Anterior cingulate cortex (tissue), 58 donors: Measurements from ENCODE around the gene SMC1A.
"Not testable (repeated sequence)": the region's sequence is repeated elsewhere in the genome, so short reads cannot be mapped to it uniquely, and the experiment has no call there.

Experiments used
- DNase-seq, 58 donors: peaks; one replicate each; lab custom pipeline; 2025; lab: John Stamatoyannopoulos, UW

SMC1A gene

DNA sequence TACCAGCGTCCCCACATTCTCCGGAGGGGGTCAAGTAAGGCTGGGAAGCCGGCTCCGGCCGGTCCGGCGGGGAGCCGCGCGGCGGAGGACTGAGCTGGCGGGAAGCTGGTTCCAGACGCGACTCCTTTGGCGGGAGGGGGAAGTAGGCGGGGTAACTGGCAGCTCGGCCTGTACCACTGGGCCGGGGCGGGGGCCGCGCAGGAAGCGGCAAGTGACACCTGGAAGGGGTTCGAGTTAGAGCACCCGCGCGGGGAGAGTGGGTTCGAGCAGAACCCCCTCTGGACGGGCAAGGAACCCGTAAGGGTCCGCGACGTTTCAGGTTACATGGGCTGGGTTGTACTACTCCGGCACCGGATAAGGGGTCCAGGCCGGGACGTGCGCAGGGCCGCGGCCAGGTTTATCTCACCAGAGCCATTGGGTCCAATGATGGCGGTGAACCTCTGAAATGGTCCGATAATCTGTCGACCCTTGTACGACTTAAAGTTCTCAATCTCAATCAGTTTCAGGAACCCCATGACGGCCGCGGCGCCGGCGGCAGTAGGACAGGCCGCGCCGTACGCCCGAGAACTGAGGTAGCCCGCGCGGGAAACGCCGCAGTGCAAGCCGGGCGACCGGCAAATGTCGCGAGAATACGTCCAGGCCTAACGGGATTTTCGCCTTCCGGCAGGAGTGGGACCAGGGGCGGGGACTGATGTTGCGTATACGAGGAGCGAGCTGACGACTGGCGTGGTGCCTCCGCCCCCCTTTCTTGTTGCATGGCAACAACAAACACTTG, at the start of gene SMC1A:
SMC1A (minus strand) TSS at position 569 of the 775 bp plus-strand sequence; CDS start at position 515, 54 bp downstream.
- DNase-seq = peak; percentile 42 to 97 (median 90)

DNA sequence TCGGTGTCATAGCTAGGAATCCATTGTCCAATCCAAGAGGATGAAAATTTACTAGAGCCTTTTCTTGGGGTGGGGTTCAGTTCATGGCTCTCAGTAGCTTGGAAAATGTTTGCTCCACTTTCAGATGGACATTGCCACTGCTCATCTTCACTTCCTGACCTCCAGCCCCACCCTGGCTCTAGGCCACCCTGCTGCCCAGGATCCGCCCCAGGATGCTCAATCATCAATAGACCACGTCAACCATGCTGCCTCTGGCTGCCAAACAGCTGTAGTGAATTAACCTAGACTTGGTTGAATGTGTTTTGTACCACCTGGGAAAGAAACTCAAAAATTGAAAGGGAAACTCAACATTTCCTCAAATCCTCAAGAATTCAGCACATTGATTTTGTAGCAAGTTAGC, 48.9 kb upstream of the SMC1A start:
- no peak for DNase-seq

DNA sequence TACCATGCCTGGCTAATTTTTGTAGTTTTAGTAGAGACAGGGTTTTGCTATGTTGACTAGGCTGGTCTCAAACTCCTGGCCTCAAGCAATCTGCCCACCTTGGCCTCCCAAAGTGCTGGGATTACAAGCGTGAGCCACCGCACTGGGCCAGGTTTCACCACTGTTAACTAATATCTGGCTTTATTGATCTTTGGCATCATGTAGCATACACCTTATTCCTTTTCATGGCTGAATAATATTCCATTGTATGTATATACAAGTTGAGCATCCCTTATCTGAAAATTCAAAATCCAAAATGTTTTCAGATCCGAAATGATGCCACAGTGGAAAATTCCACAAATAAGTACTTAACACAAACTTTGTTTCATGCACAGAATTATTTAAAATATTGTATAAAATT, 46.2 kb upstream of the SMC1A start:
- DNase-seq = not testable (repeated sequence)

DNA sequence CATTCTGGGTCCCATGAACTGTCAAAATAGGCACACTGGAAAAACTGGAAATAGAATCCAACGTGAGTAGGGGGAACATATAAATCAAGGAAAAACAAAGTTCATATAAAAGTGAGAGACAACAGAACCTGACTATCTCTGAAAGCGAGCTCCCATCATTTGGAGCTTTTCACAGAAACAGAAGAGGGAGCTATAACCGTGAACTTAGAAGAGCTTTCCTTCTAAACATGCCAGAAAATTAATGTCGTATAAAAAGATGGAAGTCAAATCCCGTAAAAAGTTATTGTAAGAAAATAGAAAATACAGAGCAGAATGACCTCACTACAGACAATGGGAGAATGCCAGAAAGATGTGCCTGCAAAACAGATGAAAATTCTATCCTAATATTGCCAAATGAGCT, 35.6 kb upstream of the SMC1A start:
- DNase-seq = no peak

DNA sequence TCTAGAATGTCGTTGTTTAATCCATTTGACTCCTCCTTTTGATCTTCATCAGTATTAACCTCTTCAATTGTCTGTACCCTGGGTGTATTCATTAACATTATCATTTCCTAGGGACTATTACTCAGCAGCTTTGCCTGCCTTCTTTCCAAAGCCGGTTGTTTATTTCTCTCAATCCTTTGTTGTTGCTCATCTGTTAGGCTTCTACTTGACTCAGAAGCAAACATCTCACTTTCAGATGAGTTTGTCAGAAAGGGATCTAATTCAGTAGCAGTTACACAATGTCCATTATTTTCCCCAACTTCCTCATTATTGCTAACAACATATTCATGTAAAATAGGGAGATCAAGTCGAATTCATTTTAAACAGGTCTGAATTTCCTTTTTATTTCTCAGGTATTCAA, 33.8 kb upstream of the SMC1A start:
- no peak for DNase-seq

- no peak for DNase-seq
These were observed 30.4 kb upstream of the SMC1A start for GRCh38 chrX:53452812-53453211.

DNA sequence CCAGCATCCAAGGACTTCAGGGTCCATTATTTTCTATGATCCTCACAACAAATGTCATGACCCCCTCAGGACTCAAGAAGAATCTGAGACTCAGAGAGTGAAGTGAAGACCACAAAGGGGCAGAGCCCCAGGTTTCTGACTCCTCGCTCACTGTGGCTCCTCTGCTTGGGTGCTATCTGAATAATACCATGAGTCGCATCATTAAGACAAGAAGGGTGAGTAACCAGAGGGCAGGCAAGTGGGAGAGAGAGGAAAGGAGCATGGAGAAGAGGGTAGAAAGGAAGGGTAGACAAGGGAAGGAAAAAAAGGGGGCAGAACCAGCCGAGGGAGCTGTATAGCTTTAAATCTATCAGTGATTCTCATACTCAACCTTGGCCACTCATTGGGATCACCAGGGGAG, 27.2 kb upstream of the SMC1A start:
- DNase-seq = no peak

GRCh38 chrX:53447441-53447840, 25.0 kb upstream of the SMC1A start:
- no peak for DNase-seq

DNA sequence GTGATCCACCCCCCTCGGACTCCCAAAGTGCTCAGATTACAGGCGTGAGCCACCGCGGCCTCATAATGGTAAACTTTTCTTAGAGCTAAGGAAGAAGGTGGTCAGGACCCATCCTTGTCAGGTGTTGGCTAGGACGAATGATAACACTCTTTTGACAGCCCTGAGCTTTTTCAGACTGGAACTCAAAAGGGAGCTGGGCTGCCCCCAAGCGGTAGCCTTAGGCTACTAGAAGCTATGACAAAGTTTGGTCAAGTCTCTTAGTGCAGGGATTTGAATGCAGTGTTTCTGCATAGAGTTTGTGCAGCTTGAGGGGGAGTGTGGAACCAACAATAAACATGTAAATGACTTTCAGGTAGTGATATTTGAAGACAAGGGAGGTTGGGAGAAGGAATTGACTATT, 23.5 kb upstream of the SMC1A start:
- peak in 24 of 58 donors; percentile 0 to 19 (median 2) for DNase-seq

DNA sequence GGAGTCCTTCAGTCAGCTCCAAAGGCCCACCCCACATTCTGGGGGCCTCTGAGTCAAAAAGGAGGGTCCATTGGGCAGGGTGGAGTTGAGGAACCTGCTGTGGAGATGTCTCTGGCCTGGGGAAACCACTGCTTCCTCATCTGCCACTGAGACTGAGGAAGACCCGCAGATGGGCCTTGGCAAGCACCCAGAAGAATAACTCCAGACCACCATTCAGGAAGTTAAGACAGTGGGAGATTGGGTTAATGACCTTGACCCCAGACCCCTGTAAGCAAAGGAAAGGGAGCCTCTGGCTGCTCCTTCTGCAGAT, 19.8 kb upstream of the SMC1A start:
- DNase-seq = peak in 2 of 58 donors; percentile 2 to 4

GRCh38 chrX:53441531-53442321, 19.3 kb upstream of the SMC1A start:
- DNase-seq = peak in 56 of 58 donors; percentile 2 to 79 (median 43)

DNA sequence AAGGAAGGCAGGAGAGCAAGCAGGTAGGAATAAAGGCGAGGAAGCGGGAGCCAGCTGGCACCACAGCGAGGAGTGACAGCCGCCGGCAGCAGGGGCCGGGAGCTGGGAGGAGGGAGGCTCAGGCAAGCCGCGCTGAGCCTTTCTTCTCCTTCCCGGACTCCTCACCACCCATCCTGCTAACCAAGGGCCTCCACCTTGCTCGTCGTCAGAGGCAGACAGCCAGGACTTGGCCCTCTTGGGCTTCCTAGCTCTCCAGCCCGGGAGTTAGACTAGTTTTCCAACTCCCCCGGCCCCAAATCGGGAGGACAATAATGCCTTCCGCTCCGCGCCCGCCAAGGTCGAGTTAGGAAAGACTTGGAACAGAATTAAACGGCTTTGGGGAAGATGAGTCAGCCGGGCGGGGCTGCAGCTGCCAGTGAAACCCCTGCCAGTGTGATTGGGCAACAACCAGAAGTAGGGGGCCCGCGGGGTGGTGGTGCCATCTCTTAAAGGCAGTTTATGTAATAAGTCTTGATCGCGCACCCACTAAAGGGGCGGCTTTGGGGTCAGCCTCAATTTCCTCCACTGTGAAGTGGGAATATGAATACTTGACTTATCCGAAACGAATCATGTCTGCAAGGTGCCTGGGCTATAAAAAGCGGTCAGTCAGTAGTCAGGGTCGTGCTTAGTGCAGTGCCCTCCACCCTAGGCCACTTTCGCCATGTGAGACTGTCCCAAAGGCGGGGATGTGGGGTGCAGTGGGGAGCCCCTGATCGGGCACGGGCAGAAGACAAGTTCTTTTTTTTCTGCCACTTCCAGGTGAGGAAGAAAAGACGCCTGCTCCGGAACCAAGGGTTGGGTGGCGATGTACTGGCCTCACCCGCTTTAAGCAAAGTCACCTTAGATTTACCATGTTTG, 18.4 kb upstream of the SMC1A start:
- DNase-seq = peak in 35 of 58 donors; percentile 0 to 54 (median 11)

- peak in 1 of 58 donors; percentile 10 for DNase-seq
These were observed 17.6 kb upstream of the SMC1A start for GRCh38 chrX:53440101-53440500.

DNA sequence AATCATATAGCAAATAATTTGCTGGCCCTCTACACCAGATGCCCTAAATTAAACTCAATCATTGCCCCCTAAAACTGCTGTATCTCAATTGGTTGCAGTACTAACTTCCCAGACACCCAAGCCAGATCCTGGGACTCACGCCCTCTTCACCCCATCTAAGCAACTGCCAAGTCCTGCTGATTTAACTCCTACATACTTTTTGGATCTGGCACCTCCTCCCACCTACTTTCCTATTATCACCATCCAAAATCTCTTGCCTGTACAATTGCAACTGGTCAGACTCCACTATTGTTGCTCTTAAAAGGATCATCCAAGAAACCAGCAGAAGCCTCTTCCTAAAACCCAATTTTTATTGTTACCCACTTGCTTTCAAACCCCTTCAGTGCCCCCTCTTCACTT, 16.4 kb upstream of the SMC1A start:
- DNase-seq = no peak

GRCh38 chrX:53438174-53438831, 15.8 kb upstream of the SMC1A start:
- no peak for DNase-seq

- no peak for DNase-seq
These were observed 14.8 kb upstream of the SMC1A start for GRCh38 chrX:53437206-53437605.

DNA sequence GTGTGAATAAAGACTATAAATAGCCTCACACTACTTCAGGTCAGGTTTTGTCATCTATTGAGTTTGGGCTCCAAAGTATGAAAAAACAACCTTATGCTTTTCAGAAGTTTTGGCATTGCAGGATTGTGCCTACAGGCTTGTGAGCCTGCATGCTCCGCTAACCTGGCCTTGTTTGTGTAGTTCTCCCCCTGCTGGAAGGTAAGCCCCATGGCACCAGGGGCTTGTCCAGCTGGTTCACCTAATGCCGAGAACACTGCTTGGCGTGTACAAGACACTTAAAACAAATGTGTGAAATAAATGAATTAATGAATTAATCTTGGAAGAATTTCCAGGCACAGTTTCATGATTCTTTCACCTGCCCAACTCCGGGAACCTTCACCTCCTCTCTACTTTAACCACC, 13.5 kb upstream of the SMC1A start:
- peak in 31 of 58 donors; percentile 0 to 27 (median 7) for DNase-seq

- DNase-seq = peak in 57 of 58 donors; percentile 15 to 89 (median 74)
These were observed 11.5 kb upstream of the SMC1A start, which contains the start of gene HSD17B10 for GRCh38 chrX:53433651-53434639. Gene HSD17B10 (minus strand): TSS chrX:53434370. CDS start chrX:53434345, 25 bp downstream.

DNA sequence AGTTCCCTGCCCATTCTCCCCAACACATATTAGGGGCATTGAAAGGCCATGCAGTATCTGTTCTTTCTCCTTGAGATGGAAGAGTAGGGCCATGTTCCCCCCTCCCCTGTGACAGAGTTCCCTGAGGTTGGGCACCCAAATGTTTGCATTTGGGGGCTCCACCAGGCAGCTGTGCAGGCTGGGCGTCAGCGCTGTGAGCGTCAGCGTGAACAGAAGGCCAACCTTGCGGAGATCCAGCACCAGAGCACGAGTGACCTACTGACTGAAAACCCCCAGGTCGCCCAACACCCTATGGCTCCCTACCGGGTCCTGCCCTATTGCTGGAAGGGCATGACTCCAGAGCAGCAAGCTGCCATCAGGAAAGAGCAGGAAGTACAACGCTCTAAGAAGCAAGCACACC, 7.8 kb upstream of the SMC1A start:
- DNase-seq = no peak
